Endothelial cell (in vitro differentiated cells): Measurements from ENCODE around the gene OR2J3. TPM values are rescaled to one million over a fixed set of nuclear protein-coding genes. Genes with fewer than 3 reads are reported as not detected.
"Not testable (repeated sequence)": the region's sequence is repeated elsewhere in the genome, so short reads cannot be mapped to it uniquely, and the experiment has no call there.

Experiments
- DNase-seq: peaks from one replicate; pipeline ENCODE4 v3.0.0; 2021; ENCODE audit warnings: low spot score
- H3K27ac Mint-ChIP-seq: one replicate; pipeline ENCODE4 v1.8.0; 2021; ENCODE audit warnings: mixed read lengths, inconsistent platforms; ENCODE audit not compliant: unreplicated experiment
- H3K27me3 Mint-ChIP-seq: one replicate; pipeline ENCODE4 v1.8.0; 2021; ENCODE audit warnings: mild to moderate bottlenecking, moderate library complexity, mixed read lengths, inconsistent platforms; ENCODE audit not compliant: unreplicated experiment
- H3K36me3 Mint-ChIP-seq: one replicate; pipeline ENCODE4 v1.8.0; 2021; ENCODE audit warnings: mild to moderate bottlenecking, low read depth, mixed read lengths, inconsistent platforms; ENCODE audit not compliant: unreplicated experiment
- H3K4me1 Mint-ChIP-seq: one replicate; pipeline ENCODE4 v1.8.0; 2021; ENCODE audit warnings: mild to moderate bottlenecking, mixed read lengths, inconsistent platforms; ENCODE audit not compliant: unreplicated experiment
- H3K4me3 Mint-ChIP-seq: one replicate; pipeline ENCODE4 v1.8.0; 2021; ENCODE audit warnings: mild to moderate bottlenecking, mixed read lengths, inconsistent platforms; ENCODE audit not compliant: unreplicated experiment
- H3K9me3 Mint-ChIP-seq: one replicate; pipeline ENCODE4 v1.8.0; 2021; ENCODE audit warnings: mixed read lengths, inconsistent platforms; ENCODE audit not compliant: unreplicated experiment
- total RNA-seq: library from RNA; stranded (reverse); fragmentation: NEBNext Ultra II Directional; extraction: Animal tissue kit (Norgen Biotek cat#: 25700); gene quantifications from one replicate; pipeline ENCODE4 v1.2.1, GENCODE V29; 2021; ENCODE audit not compliant: unreplicated experiment
- TF ChIP-seq, protein P1 (sequence below): fragments of 200-600 bp; sonication (generic); IDR thresholded peaks from one replicate; pipeline ENCODE4 v1.5.0; 2021; ENCODE audit warnings: antibody characterized with exemption; ENCODE audit not compliant: unreplicated experiment

The OR2J3 gene
- total RNA-seq, 1 donor from 2014 or later: not detected

DNA sequence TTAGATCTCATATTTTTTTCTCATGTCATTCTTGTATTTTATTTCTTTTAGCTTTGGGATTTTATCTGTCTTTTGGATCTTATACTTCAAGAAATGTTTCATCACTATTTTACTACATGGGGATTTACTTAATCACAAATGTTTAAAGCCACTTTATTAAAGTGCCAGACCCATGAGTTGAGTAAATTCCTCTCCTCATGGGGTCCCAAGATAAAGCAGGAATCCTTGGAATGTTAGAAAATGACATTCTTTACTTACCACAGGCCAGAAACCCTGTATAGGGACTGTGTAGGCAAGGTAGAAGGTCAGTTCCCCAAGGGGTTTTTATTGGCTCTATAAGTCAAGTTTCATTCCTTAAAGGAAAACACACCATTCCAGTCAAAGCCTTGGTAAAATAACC, 34.5 kb downstream of the OR2J3 start:
- Mint-ChIP-seq H3K9me3 (no peaks in the 10 kb centered on the region), H3K27ac (no peak overlapping the region), H3K4me1 (no peaks in the 10 kb centered on the region), H3K36me3 (no peaks in the 10 kb centered on the region), H3K27me3 (no peaks in the 10 kb centered on the region), H3K4me3 (no peak overlapping the region)
- DNase-seq: no peak
- TF ChIP-seq, protein P1, sequence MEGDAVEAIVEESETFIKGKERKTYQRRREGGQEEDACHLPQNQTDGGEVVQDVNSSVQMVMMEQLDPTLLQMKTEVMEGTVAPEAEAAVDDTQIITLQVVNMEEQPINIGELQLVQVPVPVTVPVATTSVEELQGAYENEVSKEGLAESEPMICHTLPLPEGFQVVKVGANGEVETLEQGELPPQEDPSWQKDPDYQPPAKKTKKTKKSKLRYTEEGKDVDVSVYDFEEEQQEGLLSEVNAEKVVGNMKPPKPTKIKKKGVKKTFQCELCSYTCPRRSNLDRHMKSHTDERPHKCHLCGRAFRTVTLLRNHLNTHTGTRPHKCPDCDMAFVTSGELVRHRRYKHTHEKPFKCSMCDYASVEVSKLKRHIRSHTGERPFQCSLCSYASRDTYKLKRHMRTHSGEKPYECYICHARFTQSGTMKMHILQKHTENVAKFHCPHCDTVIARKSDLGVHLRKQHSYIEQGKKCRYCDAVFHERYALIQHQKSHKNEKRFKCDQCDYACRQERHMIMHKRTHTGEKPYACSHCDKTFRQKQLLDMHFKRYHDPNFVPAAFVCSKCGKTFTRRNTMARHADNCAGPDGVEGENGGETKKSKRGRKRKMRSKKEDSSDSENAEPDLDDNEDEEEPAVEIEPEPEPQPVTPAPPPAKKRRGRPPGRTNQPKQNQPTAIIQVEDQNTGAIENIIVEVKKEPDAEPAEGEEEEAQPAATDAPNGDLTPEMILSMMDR: no peak

DNA sequence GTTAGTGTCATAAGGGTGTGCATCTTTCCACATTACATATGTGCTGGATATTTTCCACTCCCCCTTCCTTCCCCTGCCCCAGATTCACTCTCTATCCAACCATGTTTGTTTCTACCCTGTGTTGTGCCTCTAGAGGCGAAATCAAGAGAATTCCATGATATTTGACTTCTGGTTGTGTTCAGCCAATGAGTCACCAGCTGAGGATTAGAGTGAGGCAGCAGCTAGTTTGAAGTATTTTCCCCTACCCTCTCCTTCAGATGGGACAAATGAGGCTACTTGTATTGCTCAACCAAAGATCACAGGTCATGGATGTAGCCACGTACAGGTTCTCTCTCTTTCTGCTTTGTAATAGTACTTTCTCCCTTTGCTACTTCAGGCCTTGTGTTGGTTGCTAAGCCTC, 38.3 kb downstream of the OR2J3 start:
- Mint-ChIP-seq H3K9me3 (no peaks in the 10 kb centered on the region), H3K27me3 (no peaks in the 10 kb centered on the region), H3K4me1 (no peaks in the 10 kb centered on the region), H3K36me3 (no peaks in the 10 kb centered on the region), H3K27ac (no peak overlapping the region), H3K4me3 (no peak overlapping the region)
- no peak for DNase-seq
- TF ChIP-seq, protein P1: no peak

DNA sequence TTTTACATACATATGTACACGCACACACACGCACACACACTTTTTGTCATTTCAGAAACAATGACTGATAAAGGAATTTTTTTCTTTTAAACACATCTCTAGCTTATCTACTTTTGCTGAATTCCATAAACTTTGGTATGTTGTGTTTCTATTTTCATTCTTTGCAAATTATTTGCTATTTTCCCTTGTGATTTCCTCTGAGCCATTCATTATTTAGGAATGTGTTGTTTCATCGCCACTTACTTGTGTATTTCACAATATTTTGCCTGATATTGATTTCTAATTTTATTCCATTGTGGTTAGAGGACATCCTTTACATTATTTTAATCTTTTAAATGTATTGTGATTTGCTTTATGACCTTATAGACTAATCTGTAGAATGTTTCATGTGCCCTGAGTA, 39.2 kb downstream of the OR2J3 start:
- no peak overlapping the region for H3K4me3 Mint-ChIP-seq
- no peak for DNase-seq
- no peaks in the 10 kb centered on the region for H3K36me3 Mint-ChIP-seq
- no peaks in the 10 kb centered on the region for H3K9me3 Mint-ChIP-seq
- TF ChIP-seq, protein P1: no peak
- H3K4me1 Mint-ChIP-seq: no peaks in the 10 kb centered on the region
- no peaks in the 10 kb centered on the region for H3K27me3 Mint-ChIP-seq
- no peak overlapping the region for H3K27ac Mint-ChIP-seq

DNA sequence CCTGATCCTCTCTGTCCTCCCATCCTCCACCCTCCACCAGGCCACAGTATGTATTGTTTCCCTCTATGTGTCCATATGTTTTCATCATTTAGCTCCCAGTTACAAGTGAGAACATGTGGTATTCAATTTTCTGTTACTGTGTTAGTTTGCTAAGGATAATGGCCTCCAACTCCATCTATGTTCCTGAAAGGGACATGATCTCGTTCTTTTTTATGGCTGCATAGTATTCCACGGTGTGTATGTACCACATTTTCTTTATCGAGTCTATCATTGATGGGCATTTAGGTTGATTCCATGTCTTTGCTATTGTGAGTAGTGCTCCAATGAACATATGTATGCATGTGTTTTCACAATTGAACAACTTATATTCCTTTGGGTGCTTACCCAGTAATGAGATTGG, 41.6 kb downstream of the OR2J3 start:
- H3K36me3 Mint-ChIP-seq, H3K27ac Mint-ChIP-seq, H3K4me1 Mint-ChIP-seq, H3K27me3 Mint-ChIP-seq, DNase-seq, H3K4me3 Mint-ChIP-seq, H3K9me3 Mint-ChIP-seq: not testable (repeated sequence)

DNA sequence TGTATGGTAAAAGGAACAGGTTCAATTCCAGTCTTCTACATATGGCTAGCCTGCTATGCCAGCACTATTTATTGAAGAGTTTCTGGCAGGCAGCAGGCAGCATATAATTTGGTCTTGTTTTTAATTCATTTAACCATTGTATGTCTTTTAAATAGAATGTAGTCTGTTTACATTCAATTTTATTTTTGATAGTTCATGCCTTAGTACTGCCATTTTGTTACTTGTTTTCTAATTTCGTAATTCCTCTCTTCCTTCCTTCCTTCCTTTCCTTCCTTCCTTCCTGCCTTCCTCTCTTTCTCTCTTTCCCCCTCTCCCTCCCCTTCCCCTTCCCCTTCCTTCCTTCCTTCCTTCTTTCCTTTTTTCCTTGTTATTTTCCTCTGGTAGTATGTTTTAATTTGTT, 45.2 kb downstream of the OR2J3 start:
- no peaks in the 10 kb centered on the region for H3K36me3 Mint-ChIP-seq
- no peaks in the 10 kb centered on the region for H3K27me3 Mint-ChIP-seq
- no peak for DNase-seq
- H3K9me3 Mint-ChIP-seq: no peaks in the 10 kb centered on the region
- no peak overlapping the region for H3K27ac Mint-ChIP-seq
- peaks cover 5% of the 10 kb centered on the region for H3K4me1 Mint-ChIP-seq
- H3K4me3 Mint-ChIP-seq: no peak overlapping the region
- TF ChIP-seq, protein P1: no peak

DNA sequence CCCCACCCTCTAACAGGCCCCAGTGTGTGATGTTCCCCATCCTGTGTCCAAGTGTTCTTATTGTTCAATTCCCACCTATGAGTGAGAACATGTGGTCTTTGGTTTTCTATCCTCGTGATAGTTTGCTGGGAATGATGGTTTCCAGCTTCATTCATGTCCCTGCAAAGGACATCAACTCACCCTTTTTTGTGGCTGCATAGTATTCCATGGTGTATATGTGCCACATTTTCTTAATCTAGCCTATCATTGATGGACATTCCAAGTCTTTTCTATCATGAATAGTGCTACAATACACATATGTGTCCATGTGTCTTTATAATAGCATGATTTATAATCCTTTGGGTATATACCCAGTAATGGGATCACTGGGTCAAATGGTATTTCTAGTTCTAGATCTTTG, 47.3 kb downstream of the OR2J3 start:
- not testable (repeated sequence) for H3K27ac Mint-ChIP-seq, H3K4me3 Mint-ChIP-seq, H3K9me3 Mint-ChIP-seq, H3K27me3 Mint-ChIP-seq, H3K4me1 Mint-ChIP-seq, H3K36me3 Mint-ChIP-seq, DNase-seq

DNA sequence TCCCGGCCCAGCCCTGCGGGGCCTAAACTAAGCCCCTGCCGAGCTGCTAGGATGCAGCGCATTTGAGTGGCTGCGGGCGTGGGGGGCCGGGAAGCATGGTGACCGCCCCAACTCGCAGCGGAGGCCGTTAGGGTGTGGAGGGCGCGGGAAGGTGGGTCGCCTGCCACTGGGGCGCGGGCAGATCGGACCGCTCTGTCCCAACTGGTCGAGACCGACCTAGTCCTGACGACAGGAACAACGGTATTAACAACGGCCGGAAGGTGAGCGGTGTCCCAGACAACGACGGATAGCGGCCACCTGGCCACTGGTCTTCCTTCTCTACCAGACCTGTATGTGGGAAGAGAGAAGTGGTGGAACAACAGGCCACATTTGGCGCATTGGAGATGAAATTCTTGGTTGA, 52.1 kb downstream of the OR2J3 start:
- not testable (repeated sequence) for DNase-seq, H3K27ac Mint-ChIP-seq, H3K4me1 Mint-ChIP-seq, H3K27me3 Mint-ChIP-seq, H3K36me3 Mint-ChIP-seq, H3K4me3 Mint-ChIP-seq, H3K9me3 Mint-ChIP-seq
